Hematopoietic multipotent progenitor cell treated with erythropoietin and hydrocortisone succinate and interleukin-3 and kit ligand, for 4 days (in vitro differentiated cells): ENCODE measurements around the gene HENMT1.

Experiments
- DNase-seq: peaks from one replicate; pipeline ENCODE4 v3.0.0-alpha.2; 2015

HENMT1 gene

GRCh38 chr1:108624069-108624468, 36.8 kb downstream of the HENMT1 start:
- no peak for DNase-seq

- DNase-seq, result no peak
Observed at GRCh38 chr1:108617724-108618056, 43.2 kb downstream of the HENMT1 start.

GRCh38 chr1:108617008-108617723, 43.7 kb downstream of the HENMT1 start:
- DNase-seq, result peak; percentile 86

GRCh38 chr1:108615544-108615943, 45.3 kb downstream of the HENMT1 start:
- DNase-seq, result peak; percentile 20

- no peak for DNase-seq
Observed at GRCh38 chr1:108612496-108612895, 48.4 kb downstream of the HENMT1 start.

GRCh38 chr1:108611984-108612383, 48.9 kb downstream of the HENMT1 start:
- DNase-seq, result no peak

- no peak for DNase-seq
Observed at GRCh38 chr1:108610073-108610472, 50.8 kb downstream of the HENMT1 start.

- DNase-seq, result no peak
Observed at GRCh38 chr1:108609483-108610049, 51.3 kb downstream of the HENMT1 start.

- no peak for DNase-seq
Observed at GRCh38 chr1:108606478-108606877, 54.4 kb downstream of the HENMT1 start.

GRCh38 chr1:108605633-108606032, 55.3 kb downstream of the HENMT1 start:
- DNase-seq, result no peak

GRCh38 chr1:108601708-108602410, 59.0 kb downstream of the HENMT1 start:
- DNase-seq, result no peak

- DNase-seq, result no peak
Observed at GRCh38 chr1:108600504-108600903, 60.4 kb downstream of the HENMT1 start.

- DNase-seq, result no peak
Observed at GRCh38 chr1:108598340-108598739, 62.6 kb downstream of the HENMT1 start.
